Measurements from ENCODE around the gene RNASE4. TPM values are rescaled to one million over a fixed set of nuclear protein-coding genes. Genes with fewer than 3 reads are reported as not detected.

The RNASE4 gene
- total and polyA plus RNA-seq, 2 donors (not counting 3 experiments of a cell fraction or from before 2014, with no cell fraction given), result 6.9 to 27.4 TPM

- Histone ChIP-seq H3K27ac (ENCODE audit: insufficient read depth, low read depth, low read length) (no peak overlapping the region), H3K4me1 (ENCODE audit: control insufficient read depth, extremely low read depth, insufficient read depth, low read length) (peaks cover 2% of the 10 kb centered on the region), H3K9me1 (replicated peaks; ENCODE audit: control insufficient read depth, extremely low read depth, insufficient read depth, low read length) (no peaks in the 10 kb centered on the region), H3K36me3 (ENCODE audit: control insufficient read depth in 2 of 2, extremely low read depth in 1 of 2, insufficient read depth in 2 of 2, low read length in 2 of 2) (no peaks in the 10 kb centered on the region), H3K79me2 (ENCODE audit: control insufficient read depth, insufficient read depth, low read length) (no peaks in the 10 kb centered on the region), H3K4me2 (ENCODE audit: insufficient read depth, low read length) (no peak overlapping the region), H3K4me3 (replicated peaks in 1 of 3; ENCODE audit: insufficient read depth in 1 of 3, low read depth in 1 of 3, low read length in 3 of 3) (no peak overlapping the region), H3K27me3 (ENCODE audit: control insufficient read depth in 2 of 2, insufficient read depth in 2 of 2, low read length in 2 of 2) (peaks cover 39 to 41% of the 10 kb centered on the region in 2 experiments), H3K9me3 (replicated peaks; ENCODE audit: control insufficient read depth, insufficient read depth, low read length) (no peaks in the 10 kb centered on the region), H2AFZ (ENCODE audit: low read depth, low read length) (no peak overlapping the region), H3K9ac (replicated peaks; ENCODE audit: extremely low read depth, insufficient read depth, low read length) (no peak overlapping the region), H4K20me1 (replicated peaks; ENCODE audit: control insufficient read depth, extremely low read depth, insufficient read depth, low read length) (no peaks in the 10 kb centered on the region)
- TF ChIP-seq CTCF (IDR thresholded peaks at IDR 0.05; ENCODE audit: extremely low read depth in 1 of 2, insufficient read depth in 1 of 2, low read depth in 1 of 2, low read length in 2 of 2) (no peak), JUN (IDR thresholded peaks at IDR 0.05; ENCODE audit: borderline replicate concordance, insufficient read depth, insufficient read length, low read depth) (no peak), EZH2 (IDR thresholded peaks at IDR 0.05; ENCODE audit: borderline replicate concordance, low read depth, low read length, severe bottlenecking) (no peak), GATA2 (IDR thresholded peaks at IDR 0.05; ENCODE audit: insufficient read depth, insufficient read length, low read depth, low read length) (no peak)
- POLR2A ChIA-PET, result no interaction called here
- CTCF ChIA-PET, result no interaction called here
- no TSS peak for BruUV-seq (replicated peaks)
- dilution Hi-C loops (cut with MboI; ENCODE audit: extremely low pct_ligation_motif_present, low sequenced_read_pairs) (no loop called here), intact Hi-C loops (cut with micrococcal nuclease) (no loop called here)
- no peak for FAIRE-seq
- no peak for DNase-seq (ENCODE audit: low read depth, low spot score)
These were observed 28.5 kb upstream of the RNASE4 start for GRCh38 chr14:20655851-20656250.

DNA sequence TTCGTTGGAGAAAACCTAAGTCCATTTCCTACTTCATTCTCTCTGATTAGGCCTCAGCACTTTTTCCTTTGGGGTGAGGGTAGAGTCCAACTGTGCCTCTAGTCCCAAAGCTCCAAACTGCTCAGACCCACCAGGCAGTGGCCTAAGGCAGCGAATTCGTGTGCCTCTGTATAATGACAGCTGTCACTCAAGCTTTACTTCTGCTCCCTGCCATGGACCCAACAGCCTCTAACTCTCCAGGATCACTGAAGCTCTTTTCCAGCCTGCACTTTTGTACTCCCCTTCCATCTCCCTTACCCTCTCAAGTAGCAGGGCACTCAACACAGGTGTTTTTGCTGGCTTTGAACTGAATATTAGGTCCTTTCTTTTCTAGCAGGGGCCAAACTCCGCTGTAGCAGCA is 28.1 kb upstream of the RNASE4 start:
- DNase-seq (ENCODE audit: low read depth, low spot score) (no peak), FAIRE-seq (no peak)
- Histone ChIP-seq H4K20me1 (replicated peaks; ENCODE audit: control insufficient read depth, extremely low read depth, insufficient read depth, low read length) (no peaks in the 10 kb centered on the region), H3K9me1 (replicated peaks; ENCODE audit: control insufficient read depth, extremely low read depth, insufficient read depth, low read length) (no peaks in the 10 kb centered on the region), H3K79me2 (ENCODE audit: control insufficient read depth, insufficient read depth, low read length) (no peaks in the 10 kb centered on the region), H3K27ac (ENCODE audit: insufficient read depth, low read depth, low read length) (no peak overlapping the region), H3K9ac (replicated peaks; ENCODE audit: extremely low read depth, insufficient read depth, low read length) (no peak overlapping the region), H3K4me3 (replicated peaks in 1 of 3; ENCODE audit: insufficient read depth in 1 of 3, low read depth in 1 of 3, low read length in 3 of 3) (no peak overlapping the region), H3K4me1 (ENCODE audit: control insufficient read depth, extremely low read depth, insufficient read depth, low read length) (peaks cover 2% of the 10 kb centered on the region), H3K36me3 (ENCODE audit: control insufficient read depth in 2 of 2, extremely low read depth in 1 of 2, insufficient read depth in 2 of 2, low read length in 2 of 2) (no peaks in the 10 kb centered on the region), H3K9me3 (replicated peaks; ENCODE audit: control insufficient read depth, insufficient read depth, low read length) (no peaks in the 10 kb centered on the region), H2AFZ (ENCODE audit: low read depth, low read length) (no peak overlapping the region), H3K4me2 (ENCODE audit: insufficient read depth, low read length) (no peak overlapping the region), H3K27me3 (ENCODE audit: control insufficient read depth in 2 of 2, insufficient read depth in 2 of 2, low read length in 2 of 2) (peaks cover 39 to 41% of the 10 kb centered on the region in 2 experiments)
- intact Hi-C loops (cut with micrococcal nuclease), result no loop called here
- TF ChIP-seq MYC (IDR thresholded peaks at IDR 0.05; ENCODE audit: low read depth, low read length), result no peak
- no TSS peak for BruUV-seq (replicated peaks)
- dilution Hi-C loops (cut with MboI; ENCODE audit: extremely low pct_ligation_motif_present, low sequenced_read_pairs), result no loop called here
- POLR2A ChIA-PET, result no interaction called here
- CTCF ChIA-PET, result interaction anchor here (2.4 kb wide), 1 partner anchor 34 kb away, joined by 14 read pairs; no protein-coding TSS in a partner anchor
